A673 (cell line): ENCODE results near the gene YJEFN3. TPM values are rescaled to one million over a fixed set of nuclear protein-coding genes. Genes with fewer than 3 reads are reported as not detected.

Source experiments
- BruUV-seq: library from RNA; stranded (reverse); fragments of 400-500 nt; replicated peaks from 2 replicates; lab custom pipeline; 2021; lab: Mats Ljungman, UMichigan
- CTCF ChIA-PET: fragments of 300-600 bp; sonication (Branson Sonifier 250); formaldehyde crosslinking; loops from one replicate; lab custom pipeline; 2022; ENCODE audit warnings: antibody characterized with exemption; lab: Charles Lee
- POLR2A ChIA-PET: fragments of 300-600 bp; sonication (Branson Sonifier 250); formaldehyde crosslinking; loops from one replicate; lab custom pipeline; 2022; ENCODE audit warnings: antibody characterized with exemption; ENCODE audit not compliant: low non-redundant PET; lab: Charles Lee
- DNase-seq: peaks from one replicate; pipeline ENCODE4 v3.0.0-alpha.2; 2015; ENCODE audit warnings: low spot score
- H3K27ac ChIP-seq: fragments of 200-600 bp; sonication (generic); 2 replicates; pipeline ENCODE4 v1.5.1; 2016; ENCODE audit warnings: mixed run types, low read depth, mild to moderate bottlenecking, mixed read lengths, antibody characterized with exemption, low read length; ENCODE audit not compliant: poor library complexity, severe bottlenecking
- H3K27me3 ChIP-seq: fragments of 200-600 bp; sonication (generic); replicated peaks from 2 replicates; pipeline ENCODE4 v1.6.1; 2017; ENCODE audit warnings: mixed run types, low read depth, mild to moderate bottlenecking, mixed read lengths, antibody characterized with exemption, low read length; ENCODE audit not compliant: insufficient read depth, poor library complexity
- H3K36me3 ChIP-seq: fragments of 200-600 bp; sonication (generic); 2 replicates; pipeline ENCODE4 v1.6.1; 2016; ENCODE audit warnings: mixed run types, mild to moderate bottlenecking, mixed read lengths, antibody characterized with exemption, low read length; ENCODE audit not compliant: insufficient read depth, poor library complexity, severe bottlenecking
- H3K4me1 ChIP-seq: fragments of 200-600 bp; sonication (generic); 2 replicates; pipeline ENCODE4 v1.6.1; 2017; ENCODE audit warnings: mixed run types, mild to moderate bottlenecking, mixed read lengths, antibody characterized with exemption, low read length; ENCODE audit not compliant: insufficient read depth, poor library complexity, severe bottlenecking
- H3K4me3 ChIP-seq: fragments of 200-600 bp; sonication (generic); 2 replicates; pipeline ENCODE4 v1.5.1; 2016; ENCODE audit warnings: low read depth, mixed run types, mild to moderate bottlenecking, mixed read lengths, low read length; ENCODE audit not compliant: poor library complexity, severe bottlenecking
- H3K9me3 ChIP-seq: fragments of 200-600 bp; sonication (generic); 2 replicates; pipeline ENCODE4 v1.6.1; 2016; ENCODE audit warnings: mixed run types, low read depth, mild to moderate bottlenecking, mixed read lengths, antibody characterized with exemption, low read length; ENCODE audit not compliant: poor library complexity, severe bottlenecking
- EZH2 ChIP-seq: fragments of 200-600 bp; sonication (generic); IDR thresholded peaks from 2 replicates; pipeline ENCODE4 v1.6.1; 2017; ENCODE audit warnings: borderline replicate concordance, low read depth, mild to moderate bottlenecking, mixed read lengths, antibody characterized with exemption, low read length; ENCODE audit not compliant: poor library complexity, severe bottlenecking
- intact Hi-C: fragments of 100-400 bp; cut with micrococcal nuclease; formaldehyde crosslinking; loops from one replicate; pipeline ENCODE4 v1.10.0; 2022; ENCODE audit not compliant: unreplicated experiment
- total RNA-seq: library from RNA; stranded (reverse); gene quantifications from 2 replicates; pipeline ENCODE4 v1.2.3, GENCODE V29; 2021
- TF ChIP-seq, protein P1 (sequence below): fragments of 300-800, 200-600 bp; sonication (generic); conservative IDR thresholded peaks from 2 replicates; pipeline ENCODE4 v1.5.1; 2017; ENCODE audit warnings: low read depth, mild to moderate bottlenecking, antibody characterized with exemption, low read length, moderate library complexity, mixed read lengths

The YJEFN3 gene
- total RNA-seq, 1 experiment from 2014 or later, result 8.6 TPM

- ChIA-PET CTCF (no interaction called here), POLR2A (no interaction called here)
- H3K27ac ChIP-seq, result no peak overlapping the region
- no peak overlapping the region for H3K4me3 ChIP-seq
- no peaks in the 10 kb centered on the region for H3K9me3 ChIP-seq
- H3K36me3 ChIP-seq, result peaks cover 9% of the 10 kb centered on the region
- no TSS peak for BruUV-seq
- no peaks in the 10 kb centered on the region for H3K27me3 ChIP-seq
- DNase-seq, result no peak
- intact Hi-C loops, result no loop called here
- TF ChIP-seq, protein P1, sequence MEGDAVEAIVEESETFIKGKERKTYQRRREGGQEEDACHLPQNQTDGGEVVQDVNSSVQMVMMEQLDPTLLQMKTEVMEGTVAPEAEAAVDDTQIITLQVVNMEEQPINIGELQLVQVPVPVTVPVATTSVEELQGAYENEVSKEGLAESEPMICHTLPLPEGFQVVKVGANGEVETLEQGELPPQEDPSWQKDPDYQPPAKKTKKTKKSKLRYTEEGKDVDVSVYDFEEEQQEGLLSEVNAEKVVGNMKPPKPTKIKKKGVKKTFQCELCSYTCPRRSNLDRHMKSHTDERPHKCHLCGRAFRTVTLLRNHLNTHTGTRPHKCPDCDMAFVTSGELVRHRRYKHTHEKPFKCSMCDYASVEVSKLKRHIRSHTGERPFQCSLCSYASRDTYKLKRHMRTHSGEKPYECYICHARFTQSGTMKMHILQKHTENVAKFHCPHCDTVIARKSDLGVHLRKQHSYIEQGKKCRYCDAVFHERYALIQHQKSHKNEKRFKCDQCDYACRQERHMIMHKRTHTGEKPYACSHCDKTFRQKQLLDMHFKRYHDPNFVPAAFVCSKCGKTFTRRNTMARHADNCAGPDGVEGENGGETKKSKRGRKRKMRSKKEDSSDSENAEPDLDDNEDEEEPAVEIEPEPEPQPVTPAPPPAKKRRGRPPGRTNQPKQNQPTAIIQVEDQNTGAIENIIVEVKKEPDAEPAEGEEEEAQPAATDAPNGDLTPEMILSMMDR, result no peak
- no peak for TF ChIP-seq EZH2
- peaks cover 8% of the 10 kb centered on the region for H3K4me1 ChIP-seq
These were observed 1.2 kb downstream of the YJEFN3 start for GRCh38 chr19:19529783-19530422.

GRCh38 chr19:19530423-19530804 is 1.7 kb downstream of the YJEFN3 start:
- intact Hi-C loops, result no loop called here
- Histone ChIP-seq H3K4me3 (no peak overlapping the region), H3K36me3 (peaks cover 9% of the 10 kb centered on the region), H3K4me1 (peaks cover 3% of the 10 kb centered on the region), H3K9me3 (no peaks in the 10 kb centered on the region), H3K27ac (no peak overlapping the region), H3K27me3 (no peaks in the 10 kb centered on the region)
- no peak for TF ChIP-seq EZH2
- TF ChIP-seq, protein P1, result no peak
- no peak for DNase-seq
- CTCF ChIA-PET, result interaction anchor here (0.6 kb wide), 1 partner anchor 14 kb away, joined by 3 read pairs; the partner anchor contains the start of gene NDUFA13
- BruUV-seq, result no TSS peak
- POLR2A ChIA-PET, result no interaction called here

DNA sequence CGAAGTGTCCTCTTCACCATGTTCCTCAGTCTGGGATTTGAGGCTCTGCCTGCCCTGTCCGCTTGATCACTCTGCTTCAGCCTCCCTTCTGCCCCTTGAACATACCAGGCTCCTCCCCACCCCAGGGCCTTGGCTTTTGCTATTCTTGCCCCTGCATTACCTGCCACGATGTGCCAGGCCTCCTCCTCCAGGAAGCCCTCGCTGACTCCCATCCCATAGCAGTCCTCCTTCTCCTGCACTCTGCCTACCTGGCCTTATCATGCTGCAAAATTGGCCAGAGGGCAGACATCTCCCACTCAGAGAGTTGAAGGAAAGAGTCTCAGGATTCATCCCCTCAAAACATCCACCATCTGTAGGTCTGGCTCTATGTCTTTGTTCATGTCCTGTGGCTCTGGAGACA is 2.2 kb downstream of the YJEFN3 start:
- Histone ChIP-seq H3K36me3 (peaks cover 8% of the 10 kb centered on the region), H3K4me1 (no peaks in the 10 kb centered on the region), H3K4me3 (no peak overlapping the region), H3K9me3 (no peaks in the 10 kb centered on the region), H3K27ac (no peak overlapping the region), H3K27me3 (no peaks in the 10 kb centered on the region)
- intact Hi-C loops, result no loop called here
- CTCF ChIA-PET, result interaction anchor here (0.6 kb wide), 2 partner anchors 15 to 1614 kb away, joined by 3 read pairs; partner anchors contain the start of gene NDUFA13
- no peak for DNase-seq
- BruUV-seq, result no TSS peak
- POLR2A ChIA-PET, result interaction anchor here (0.6 kb wide), 1 partner anchor 553 kb away, joined by 19 read pairs; no protein-coding TSS in a partner anchor
- no peak for TF ChIP-seq EZH2
- TF ChIP-seq, protein P1, result no peak
